ENCODE results near the gene LEFTY2.
"Not testable (repeated sequence)": the region's sequence is repeated elsewhere in the genome, so short reads cannot be mapped to it uniquely, and the experiment has no call there.

Gene LEFTY2

DNA sequence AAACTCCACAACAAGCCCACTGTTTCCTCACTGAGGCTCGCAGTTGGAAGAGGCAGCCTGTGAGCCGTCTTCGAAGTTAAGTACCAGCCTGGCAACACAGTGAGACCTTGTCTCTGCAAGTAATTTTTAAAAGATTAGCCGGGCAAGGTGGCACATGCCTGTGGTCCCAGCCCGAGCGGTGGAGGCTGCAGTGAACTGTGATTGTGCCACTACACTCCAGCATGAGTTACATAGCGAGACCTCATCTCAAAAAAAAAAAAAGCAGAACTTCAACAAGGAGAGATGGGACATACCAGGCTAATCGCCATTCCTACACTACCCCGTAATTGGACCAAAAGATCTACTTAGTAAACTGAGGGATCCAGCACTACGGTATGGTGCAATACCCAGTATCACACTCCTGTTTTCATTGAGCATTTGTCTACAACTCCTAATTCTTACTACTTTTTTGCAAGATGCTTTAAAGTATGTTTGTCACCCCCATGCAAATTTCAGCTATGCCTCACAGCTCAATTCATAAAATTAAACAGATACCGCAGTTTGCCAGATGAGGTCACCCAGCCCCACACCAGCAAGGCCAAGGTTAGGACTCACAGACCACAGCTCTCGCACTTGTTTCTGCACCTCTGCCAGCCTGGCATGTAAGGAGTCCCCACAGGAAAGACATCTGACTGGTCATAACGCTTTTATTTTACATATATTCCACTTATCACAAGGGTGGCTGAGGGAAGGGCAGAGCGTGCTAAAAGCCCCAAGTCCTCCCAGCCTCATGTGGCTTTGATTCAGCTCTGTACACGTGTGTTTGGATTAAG lies 37.1 kb upstream of the LEFTY2 start:
- DNase-seq (ENCODE audit: low read depth), result no peak
- no peak overlapping the region for H3K4me3 ChIP-seq (ENCODE audit: low read length)
- TF ChIP-seq, protein P1, sequence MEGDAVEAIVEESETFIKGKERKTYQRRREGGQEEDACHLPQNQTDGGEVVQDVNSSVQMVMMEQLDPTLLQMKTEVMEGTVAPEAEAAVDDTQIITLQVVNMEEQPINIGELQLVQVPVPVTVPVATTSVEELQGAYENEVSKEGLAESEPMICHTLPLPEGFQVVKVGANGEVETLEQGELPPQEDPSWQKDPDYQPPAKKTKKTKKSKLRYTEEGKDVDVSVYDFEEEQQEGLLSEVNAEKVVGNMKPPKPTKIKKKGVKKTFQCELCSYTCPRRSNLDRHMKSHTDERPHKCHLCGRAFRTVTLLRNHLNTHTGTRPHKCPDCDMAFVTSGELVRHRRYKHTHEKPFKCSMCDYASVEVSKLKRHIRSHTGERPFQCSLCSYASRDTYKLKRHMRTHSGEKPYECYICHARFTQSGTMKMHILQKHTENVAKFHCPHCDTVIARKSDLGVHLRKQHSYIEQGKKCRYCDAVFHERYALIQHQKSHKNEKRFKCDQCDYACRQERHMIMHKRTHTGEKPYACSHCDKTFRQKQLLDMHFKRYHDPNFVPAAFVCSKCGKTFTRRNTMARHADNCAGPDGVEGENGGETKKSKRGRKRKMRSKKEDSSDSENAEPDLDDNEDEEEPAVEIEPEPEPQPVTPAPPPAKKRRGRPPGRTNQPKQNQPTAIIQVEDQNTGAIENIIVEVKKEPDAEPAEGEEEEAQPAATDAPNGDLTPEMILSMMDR (conservative IDR thresholded peaks at IDR 0.05; ENCODE audit: low read length), result no peak

DNA sequence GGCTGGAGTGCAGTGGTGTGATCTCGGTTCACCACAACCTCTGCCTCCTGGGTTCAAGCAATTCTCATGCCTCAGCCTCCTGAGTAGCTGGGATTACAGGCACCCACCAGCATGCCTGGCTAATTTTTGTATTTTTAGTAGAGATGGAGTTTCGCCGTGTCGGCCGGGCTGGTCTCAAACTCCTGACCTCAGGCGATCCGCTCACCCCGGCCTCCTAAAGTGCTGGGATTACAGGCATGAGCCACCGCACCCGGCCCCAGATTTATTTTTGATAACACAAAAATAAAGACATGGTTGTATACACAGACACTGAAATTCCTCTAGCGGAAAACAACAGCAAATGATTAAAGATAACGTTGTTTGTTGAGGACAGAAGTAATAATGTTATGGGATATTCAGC lies 34.1 kb upstream of the LEFTY2 start:
- DNase-seq (ENCODE audit: low read depth); H3K4me3 ChIP-seq (ENCODE audit: low read length): not testable (repeated sequence)

DNA sequence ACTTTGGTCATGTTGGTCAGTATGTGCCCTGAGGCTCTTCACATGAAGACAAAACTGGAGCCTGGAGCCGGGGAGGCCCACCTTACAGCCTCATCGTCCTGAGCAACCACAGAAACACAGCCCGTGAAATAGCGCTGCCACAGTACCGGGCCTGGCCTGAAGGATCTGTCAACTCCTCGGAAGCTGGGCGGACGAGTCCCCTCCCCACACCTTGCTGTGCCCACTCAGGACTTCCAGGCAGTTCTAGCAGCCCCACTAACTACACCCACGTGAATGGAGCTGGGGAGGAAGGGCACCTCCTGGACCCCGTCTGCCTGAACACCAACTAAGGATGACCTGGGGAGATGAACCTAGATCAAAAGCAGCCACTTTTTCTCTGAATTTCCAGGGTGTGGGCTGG lies 33.4 kb upstream of the LEFTY2 start:
- DNase-seq (ENCODE audit: low read depth), result no peak
- H3K4me3 ChIP-seq (ENCODE audit: low read length), result no peak overlapping the region
- TF ChIP-seq, protein P1 (conservative IDR thresholded peaks at IDR 0.05; ENCODE audit: low read length), result no peak

DNA sequence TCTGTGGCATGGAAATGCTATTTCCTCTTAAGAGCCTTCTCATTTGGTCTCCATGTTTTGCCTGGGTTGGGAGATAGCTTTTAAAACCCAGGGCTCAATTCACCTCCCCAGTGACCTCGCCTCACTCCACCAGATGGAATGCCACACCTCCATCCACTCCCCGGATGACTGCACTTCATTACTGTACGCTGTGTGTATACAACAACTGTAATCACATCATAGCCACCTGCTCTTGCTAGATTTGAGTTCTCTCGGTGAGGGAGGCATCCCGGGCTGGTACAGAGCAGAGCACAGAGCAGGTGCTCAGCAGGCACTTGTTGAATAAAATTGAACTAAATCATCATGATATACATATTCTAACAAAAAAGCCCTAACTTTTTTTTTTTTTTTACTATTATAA lies 32.1 kb upstream of the LEFTY2 start:
- TF ChIP-seq, protein P1 (conservative IDR thresholded peaks at IDR 0.05; ENCODE audit: low read length), result no peak
- DNase-seq (ENCODE audit: low read depth), result no peak

DNA sequence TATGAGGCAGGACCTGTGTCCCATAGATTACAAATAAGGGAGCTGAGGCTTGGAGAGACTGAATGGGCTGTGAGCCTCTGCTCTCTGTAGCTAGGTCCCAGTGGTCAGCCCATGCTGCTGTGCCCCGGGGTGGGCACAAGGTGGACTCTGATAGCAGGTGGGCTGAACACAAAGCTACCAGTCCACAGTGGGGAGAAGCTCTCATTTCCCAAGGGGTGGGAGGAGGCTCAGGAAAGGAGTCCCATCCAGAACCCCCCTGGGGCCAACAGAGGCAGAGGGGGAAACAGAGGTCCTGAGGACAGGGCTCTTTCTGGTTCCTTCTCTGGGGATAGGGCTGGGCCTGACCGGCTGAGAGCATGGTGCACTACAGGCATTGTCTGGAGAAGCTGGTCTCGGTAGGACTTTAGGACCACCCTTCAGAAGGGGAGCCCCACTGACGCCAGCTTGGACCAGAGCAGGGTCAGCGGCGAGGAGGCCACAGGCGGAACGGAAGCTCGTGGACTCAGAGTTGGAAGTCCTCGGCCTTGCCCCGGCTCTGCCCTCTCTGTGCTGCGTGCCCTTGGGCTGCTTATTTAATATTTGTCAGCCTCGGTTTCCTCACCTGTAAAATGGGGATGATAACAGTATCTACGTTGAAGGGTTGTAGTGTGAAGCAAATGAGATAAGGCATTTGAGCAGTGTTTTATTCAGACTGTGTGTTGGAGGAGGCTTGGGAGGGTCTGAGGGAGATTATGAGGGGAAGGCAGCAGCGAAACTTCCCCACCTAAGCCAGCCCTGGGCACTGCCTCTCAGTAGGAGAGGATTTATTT lies 31.5 kb upstream of the LEFTY2 start:
- TF ChIP-seq, protein P1 (conservative IDR thresholded peaks at IDR 0.05; ENCODE audit: low read length), result no peak
- no peak for DNase-seq (ENCODE audit: low read depth)
- H3K4me3 ChIP-seq (ENCODE audit: low read length), result no peak overlapping the region

More for the DNA sequence above, 32.1 kb upstream of the LEFTY2 start:
- no peak overlapping the region for H3K4me3 ChIP-seq (ENCODE audit: low read length)

DNA sequence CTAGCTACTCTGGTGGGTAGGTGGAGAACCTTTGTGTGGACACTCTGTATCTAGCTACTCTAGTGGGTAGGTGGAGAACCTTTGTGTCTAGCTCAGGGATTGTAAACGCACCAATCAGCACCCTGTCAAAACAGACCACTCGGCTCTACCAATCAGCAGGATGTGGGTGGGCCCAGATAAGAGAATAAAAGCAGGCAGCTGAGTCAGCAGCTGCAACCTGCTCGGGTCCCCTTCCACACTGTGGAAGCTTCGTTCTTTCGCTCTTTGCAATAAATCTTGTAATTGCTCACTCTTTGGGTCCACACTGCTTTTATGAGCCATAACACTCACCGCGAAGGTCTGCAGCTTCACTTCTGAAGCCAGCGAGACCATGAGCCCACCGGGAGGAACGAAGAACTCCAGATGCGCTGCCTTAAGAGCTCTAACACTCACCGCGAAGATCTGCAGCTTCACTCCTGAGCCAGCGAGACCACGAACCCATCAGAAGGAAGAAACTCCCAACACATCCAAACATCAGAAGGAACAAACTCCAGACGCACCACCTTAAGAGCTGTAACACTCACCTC lies 29.7 kb upstream of the LEFTY2 start:
- not testable (repeated sequence) for H3K4me3 ChIP-seq (ENCODE audit: low read length); DNase-seq (ENCODE audit: low read depth)

DNA sequence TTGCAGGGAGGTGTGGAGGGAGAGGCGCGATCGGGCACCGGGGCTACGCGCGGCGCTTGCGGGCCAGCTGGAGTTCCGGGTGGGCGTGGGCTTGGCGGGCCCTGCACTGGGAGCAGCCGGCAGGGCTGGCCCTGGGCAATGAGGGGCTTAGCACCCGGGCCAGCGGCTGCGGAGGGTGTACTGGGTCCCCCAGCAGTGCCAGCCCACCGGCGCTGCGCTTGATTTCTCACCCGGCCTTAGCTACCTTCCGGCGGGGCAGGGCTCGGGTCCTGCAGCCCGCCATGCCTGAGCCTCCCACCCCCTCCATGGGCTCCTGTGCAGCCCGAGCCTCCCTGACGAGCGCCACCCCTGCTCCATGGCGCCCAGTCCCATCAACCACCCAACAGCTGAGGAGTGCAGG lies 28.7 kb upstream of the LEFTY2 start:
- not testable (repeated sequence) for DNase-seq (ENCODE audit: low read depth); H3K4me3 ChIP-seq (ENCODE audit: low read length)

DNA sequence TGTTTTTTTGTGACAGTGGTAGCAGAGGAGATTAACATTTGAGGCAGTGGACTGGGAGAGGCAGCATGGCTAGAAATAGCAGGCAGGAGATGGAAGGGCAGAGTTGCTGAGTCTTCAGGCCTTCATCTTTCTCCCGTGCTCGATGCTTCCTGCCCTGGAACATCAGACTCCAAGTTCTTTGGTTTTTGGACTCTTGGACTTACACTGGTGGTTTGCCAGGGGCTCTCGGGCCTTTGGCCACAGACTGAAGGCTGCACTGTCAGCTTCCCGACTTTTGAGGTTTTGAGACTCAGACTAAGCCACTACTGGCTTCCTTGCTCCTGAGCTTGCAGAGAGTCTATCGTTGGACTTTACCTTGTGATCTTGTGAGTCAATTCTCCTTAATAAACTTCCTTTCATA lies 24.2 kb upstream of the LEFTY2 start:
- no peak overlapping the region for H3K4me3 ChIP-seq (ENCODE audit: low read length)
- TF ChIP-seq, protein P1 (conservative IDR thresholded peaks at IDR 0.05; ENCODE audit: low read length), result no peak
- DNase-seq (ENCODE audit: low read depth), result no peak

Measured in AG10803 (cell line).